ENCODE measurements around the gene GNG3. TPM values are rescaled to one million over a fixed set of nuclear protein-coding genes. Genes with fewer than 3 reads are reported as not detected.

The GNG3 gene
- total and polyA plus RNA-seq, 2 of the 8 experiments (the other 6 are each of a cell fraction or from before 2014, with no cell fraction given): 4.9 to 12.1 TPM

DNA sequence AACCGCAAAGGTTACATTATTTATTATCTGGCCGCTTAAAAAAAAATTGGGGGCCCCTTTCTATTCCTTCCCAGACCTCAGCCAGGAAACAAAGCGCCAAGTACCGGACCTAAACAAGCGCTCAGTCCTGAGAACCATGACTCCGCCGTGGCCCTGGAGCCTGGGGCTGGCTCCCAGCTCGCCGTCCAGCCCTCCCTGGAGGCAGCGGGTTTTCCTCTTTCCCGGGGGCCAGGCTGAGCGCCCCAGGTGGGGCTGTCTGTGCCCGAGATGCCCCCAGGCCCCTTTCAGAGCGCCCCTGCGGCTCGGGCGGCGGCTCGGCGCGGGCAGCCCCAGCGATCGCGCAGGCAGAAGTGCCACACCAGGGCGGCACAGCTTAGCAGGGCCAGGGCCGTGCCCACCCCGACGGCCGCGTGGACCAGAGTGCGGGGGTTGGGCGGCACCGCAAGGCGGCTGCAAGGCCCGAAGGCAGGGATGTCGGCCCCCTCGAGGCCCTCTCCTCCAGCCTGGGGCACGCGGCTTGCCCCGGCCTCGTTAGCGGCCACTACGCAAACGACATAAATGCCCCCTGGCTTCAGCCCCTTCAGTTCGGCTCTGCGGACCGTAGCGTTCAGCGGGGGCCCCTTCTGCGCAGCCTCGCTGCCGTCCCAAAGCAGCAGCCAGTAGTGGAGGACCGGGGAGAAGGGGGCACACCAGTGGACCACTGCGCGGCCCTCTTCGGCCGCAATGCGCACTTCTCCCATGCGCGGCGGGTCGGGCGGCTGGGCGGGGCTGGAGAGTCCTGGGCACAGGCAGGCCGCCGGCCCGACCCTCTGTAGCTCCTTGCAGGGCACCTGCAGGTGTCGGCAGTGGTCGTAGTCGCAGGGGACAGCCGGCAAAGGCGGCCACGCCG lies 19.7 kb upstream of the GNG3 start:
- peaks cover 0 to 4% (median 0%) of the 10 kb centered on the region in 4 experiments; a peak in 2 of 7 replicates for H3K4me1 ChIP-seq (replicated peaks in 1 of 4; ENCODE audit: control insufficient read depth in 3 of 4, insufficient read depth in 4 of 4, low read length in 3 of 4)
- no peaks in the 10 kb centered on the region for H3K27me3 ChIP-seq (replicated peaks in 1 of 4; ENCODE audit: control insufficient read depth in 3 of 4, extremely low read depth in 1 of 4, insufficient read depth in 3 of 4, low read length in 3 of 4)
- ChIA-PET CTCF (ENCODE audit: partially characterized antibody) (interaction anchor here (0.9 to 4.8 kb wide), 6 partner anchors 11 to 76 kb away, joined by 3 to 35 read pairs (median 4); partner anchors contain the start of genes BSCL2 and GNG3), POLR2A (ENCODE audit: partially characterized antibody) (interaction anchor here (0.6 to 61.4 kb wide), 12 partner anchors 8 to 295 kb away, joined by 3 to 2041 read pairs (median 3); partner anchors contain the start of genes B3GAT3, BSCL2, C11orf98 and CSKMT)
- no peak overlapping the region for H3K18ac ChIP-seq (ENCODE audit: extremely low read depth, low read length)
- H2AK5ac ChIP-seq (ENCODE audit: low read depth, low read length): no peak overlapping the region
- no peaks in the 10 kb centered on the region for H3K79me2 ChIP-seq (ENCODE audit: control insufficient read depth in 1 of 2, insufficient read depth in 2 of 2, low read length in 2 of 2)
- no peak overlapping the region for H3K56ac ChIP-seq (replicated peaks; ENCODE audit: insufficient read length, low read depth, low read length)
- H2AFZ ChIP-seq (ENCODE audit: low read length): no peak overlapping the region; the same call in 1 of the 2 replicates
- FAIRE-seq (no peak), DNase-seq (ENCODE audit: low read depth in 1 of 2, low spot score in 2 of 2) (no peak)
- H2BK120ac ChIP-seq (replicated peaks; ENCODE audit: low read depth, low read length): no peak overlapping the region
- no peak overlapping the region for H3K14ac ChIP-seq (ENCODE audit: insufficient read length)
- peaks cover 9 to 22% (median 20%) of the 10 kb centered on the region in 4 experiments; a peak in 6 of 8 replicates for H3K36me3 ChIP-seq (ENCODE audit: control insufficient read depth in 2 of 4, insufficient read depth in 4 of 4, low read length in 3 of 4)
- no peak overlapping the region for H3K4me3 ChIP-seq (ENCODE audit: extremely low read depth in 1 of 4, insufficient read depth in 2 of 4, low read depth in 3 of 4, low read length in 4 of 4)
- no peak overlapping the region for H4K5ac ChIP-seq (ENCODE audit: insufficient read length, low read depth, low read length)
- no peak overlapping the region for H2BK12ac ChIP-seq (ENCODE audit: low read depth, low read length)
- H3K9ac ChIP-seq (replicated peaks in 1 of 4; ENCODE audit: extremely low read depth in 1 of 4, low read depth in 3 of 4, low read length in 3 of 4): no peak overlapping the region
- H3K4ac ChIP-seq (replicated peaks; ENCODE audit: insufficient read length, low read depth, low read length): no peak overlapping the region
- H3K23ac ChIP-seq (ENCODE audit: insufficient read length): no peak overlapping the region
- no peak overlapping the region for H2BK20ac ChIP-seq (ENCODE audit: low read length)
- no peak overlapping the region for H3K27ac ChIP-seq (ENCODE audit: low read depth, low read length)
- H4K20me1 ChIP-seq (replicated peaks in 1 of 2; ENCODE audit: control insufficient read depth in 1 of 2, insufficient read depth in 2 of 2, low read length in 2 of 2): peaks cover 0 to 6% of the 10 kb centered on the region in 2 experiments
- no peak overlapping the region for H2BK15ac ChIP-seq (ENCODE audit: low read length)
- no peaks in the 10 kb centered on the region for H3K9me3 ChIP-seq (ENCODE audit: insufficient read depth in 2 of 2, low read depth in 1 of 2, low read length in 1 of 2)
- H3K23me2 ChIP-seq (ENCODE audit: low read depth, low read length): no peaks in the 10 kb centered on the region
- no peak overlapping the region for H4K91ac ChIP-seq (replicated peaks; ENCODE audit: insufficient read length, low read length)
- H4K8ac ChIP-seq (ENCODE audit: extremely low read depth, insufficient read depth, low read length): peak overlapping the region; percentile 88
- WGBS, 2 experiments (ENCODE audit: extremely low coverage in 1 of 2, insufficient coverage in 1 of 2, insufficient read length in 1 of 2, insufficient replicate concordance in 2 of 2, low coverage in 1 of 2, low lambda C conversion rate in 2 of 2, missing lambda C conversion rate in 1 of 2): 85% methylated on average over 41 of the region's 74 CpGs; no CpG with 5 or more reads in 1 of the 2 experiments
- H2BK5ac ChIP-seq (ENCODE audit: low read depth, low read length): no peak overlapping the region
- H3K4me2 ChIP-seq (ENCODE audit: insufficient read depth in 1 of 2, low read depth in 2 of 2, low read length in 2 of 2): peak overlapping the region in 1 of 2 experiments; percentile 1; a peak in 1 of 4 replicates
- no peaks in the 10 kb centered on the region for H3K79me1 ChIP-seq (ENCODE audit: low read depth, low read length)
- TF ChIP-seq POLR2A (IDR thresholded peaks at IDR 0.05; ENCODE audit: control extremely low read depth in 1 of 2, low read depth in 2 of 2, low read length in 2 of 2) (no peak), EP300 (IDR thresholded peaks at IDR 0.05; ENCODE audit: borderline replicate concordance in 1 of 2, low read depth in 2 of 2, low read length in 2 of 2) (no peak), CBX8 (IDR thresholded peaks at IDR 0.05; ENCODE audit: borderline replicate concordance, low read depth, low read length) (no peak), EZH2 (IDR thresholded peaks at IDR 0.05; ENCODE audit: low read depth, low read length, severe bottlenecking) (no peak), KDM4A (IDR thresholded peaks at IDR 0.05; ENCODE audit: low read depth, low read length, severe bottlenecking) (no peak), RNF2 (IDR thresholded peaks at IDR 0.05; ENCODE audit: borderline replicate concordance, low read depth, low read length, missing control alignments, poor library complexity, severe bottlenecking) (no peak), CHD2 (IDR thresholded peaks at IDR 0.05; ENCODE audit: low read length) (no peak), NANOG (IDR thresholded peaks at IDR 0.05; ENCODE audit: insufficient read depth, low read depth, low read length, poor library complexity, severe bottlenecking) (no peak), PHF8 (conservative IDR thresholded peaks at IDR 0.05; ENCODE audit: low read depth, low read length) (no peak), ZNF274 (IDR thresholded peaks at IDR 0.05; ENCODE audit: borderline replicate concordance, extremely low read depth, low read length) (no peak)
